Hepatocyte (in vitro differentiated cells): Measurements from ENCODE around the gene CBLL1. TPM values are rescaled to one million over a fixed set of nuclear protein-coding genes. Genes with fewer than 3 reads are reported as not detected.

Experiments
- DNase-seq: peaks from one replicate; pipeline ENCODE4 v3.0.0-alpha.2; 2016; ENCODE audit warnings: low spot score
- H2AFZ ChIP-seq: fragments of 200-600 bp; sonication (generic); 2 replicates; pipeline ENCODE4 v1.6.0; 2016; ENCODE audit warnings: antibody characterized with exemption, mild to moderate bottlenecking
- H3K27ac ChIP-seq: fragments of 200-600 bp; sonication (generic); 2 replicates; pipeline ENCODE4 v1.5.1; 2016; ENCODE audit warnings: mild to moderate bottlenecking
- H3K27me3 ChIP-seq: fragments of 200-600 bp; sonication (generic); 2 replicates; pipeline ENCODE4 v1.6.1; 2016
- H3K36me3 ChIP-seq: fragments of 200-600 bp; sonication (generic); replicated peaks from 2 replicates; pipeline ENCODE4 v1.5.1; 2016; ENCODE audit warnings: low read depth; ENCODE audit not compliant: insufficient read depth
- H3K4me1 ChIP-seq: fragments of 200-600 bp; sonication (generic); 2 replicates; pipeline ENCODE4 v1.5.1; 2016; ENCODE audit warnings: mild to moderate bottlenecking, moderate library complexity; ENCODE audit not compliant: insufficient read depth
- H3K4me2 ChIP-seq: fragments of 200-600 bp; sonication (generic); 2 replicates; pipeline ENCODE4 v1.6.0; 2016
- H3K4me3 ChIP-seq: fragments of 200-600 bp; sonication (generic); 2 replicates; pipeline ENCODE4 v1.5.1; 2016; ENCODE audit warnings: mild to moderate bottlenecking
- H3K79me2 ChIP-seq: fragments of 200-600 bp; sonication (generic); 2 replicates; pipeline ENCODE4 v1.6.0; 2017; ENCODE audit warnings: mild to moderate bottlenecking
- H3K9me2 ChIP-seq: fragments of 200-600 bp; sonication (generic); replicated peaks from 2 replicates; pipeline ENCODE4 v1.6.0; 2017; ENCODE audit warnings: mild to moderate bottlenecking; ENCODE audit not compliant: insufficient read depth
- H3K9me3 ChIP-seq: fragments of 200-600 bp; sonication (generic); 2 replicates; pipeline ENCODE4 v1.5.1; 2016; ENCODE audit warnings: low read depth, mild to moderate bottlenecking
- H4K20me1 ChIP-seq: fragments of 200-600 bp; sonication (generic); 2 replicates; pipeline ENCODE4 v1.6.0; 2016; ENCODE audit warnings: mild to moderate bottlenecking; ENCODE audit not compliant: insufficient read depth, poor library complexity, severe bottlenecking
- EZH2 ChIP-seq: fragments of 200-600 bp; sonication (generic); IDR thresholded peaks from 2 replicates; pipeline ENCODE4 v1.6.1; 2016; ENCODE audit warnings: antibody characterized with exemption, mild to moderate bottlenecking, borderline replicate concordance
- EZH2phosphoT487 ChIP-seq: fragments of 200-600 bp; sonication (generic); IDR thresholded peaks from one replicate; pipeline ENCODE4 v1.6.1; 2018; ENCODE audit warnings: antibody characterized with exemption, mild to moderate bottlenecking, low read depth, moderate library complexity; ENCODE audit not compliant: unreplicated experiment, severe bottlenecking
- WGBS: methylation state at CpG from one replicate; pipeline ENCODE4 v1.1.6; 2016; ENCODE audit warnings: low lambda C conversion rate; ENCODE audit errors: missing lambda C conversion rate; 5-methylcytosine and 5-hydroxymethylcytosine counted together
- polyA plus RNA-seq: library from polyadenylated mRNA; unstranded; fragments of >200 nt; fragmentation: Nextera tagmentation; extraction: Ambion mirVana; gene quantifications from 2 replicates; pipeline ENCODE4 v1.2.1, GENCODE V29; 2016
- total RNA-seq: library from RNA; depleted of rRNA; stranded (reverse); fragments of >200 nt; gene quantifications from 2 replicates; pipeline ENCODE4 v1.2.3, GENCODE V29; 2014
- TF ChIP-seq, protein P1 (sequence below): fragments of 200-600 bp; sonication (generic); IDR thresholded peaks from 2 replicates; pipeline ENCODE4 v1.5.1; 2016; ENCODE audit warnings: antibody characterized with exemption, mild to moderate bottlenecking; ENCODE audit not compliant: poor library complexity

The CBLL1 gene
- total and polyA plus RNA-seq, 2 experiments from 2014 or later = 12.5 to 18.6 TPM

DNA sequence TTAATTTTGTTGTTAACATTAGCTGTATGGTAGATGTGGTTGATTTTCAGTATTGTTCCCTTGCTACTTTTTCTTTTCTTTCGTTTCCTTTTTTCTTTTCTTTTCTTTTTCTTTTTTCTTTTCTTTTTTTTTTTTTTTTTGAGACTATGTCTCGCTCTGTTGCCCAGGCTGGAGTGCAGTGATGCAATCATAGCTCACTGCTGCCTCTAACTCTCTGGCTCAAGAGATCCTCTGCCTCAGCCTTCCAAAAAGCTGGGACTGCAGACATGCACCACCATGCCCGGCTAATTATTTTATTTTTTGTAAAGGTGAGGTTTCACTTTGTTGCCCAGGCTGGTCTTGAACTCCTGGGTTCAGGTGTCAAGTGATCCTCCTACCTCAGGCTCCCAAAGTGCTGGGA is 44.7 kb downstream of the CBLL1 start:
- H3K27me3 ChIP-seq = no peaks in the 10 kb centered on the region
- no peaks in the 10 kb centered on the region for H3K36me3 ChIP-seq
- H3K4me1 ChIP-seq = peaks cover 5% of the 10 kb centered on the region

DNA sequence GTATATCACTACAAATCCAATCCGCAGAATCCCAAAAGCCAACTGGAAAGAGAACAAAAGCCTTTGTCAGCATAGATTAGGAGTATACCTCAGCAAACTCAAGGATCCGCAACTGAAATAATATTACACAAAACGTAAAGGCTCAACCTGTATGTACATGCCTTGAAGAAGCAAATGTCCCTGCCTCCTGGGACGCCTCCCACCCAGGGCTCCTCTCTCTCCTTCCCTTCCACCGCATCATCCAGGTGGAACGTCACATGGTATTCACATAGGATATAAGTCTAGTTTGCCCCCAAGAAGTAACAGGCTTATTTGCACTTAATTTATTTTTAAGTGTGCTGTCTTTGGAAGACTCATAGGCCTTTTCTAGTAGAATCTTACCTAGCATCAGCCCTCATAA is 45.7 kb downstream of the CBLL1 start:
- TF ChIP-seq, protein P1, sequence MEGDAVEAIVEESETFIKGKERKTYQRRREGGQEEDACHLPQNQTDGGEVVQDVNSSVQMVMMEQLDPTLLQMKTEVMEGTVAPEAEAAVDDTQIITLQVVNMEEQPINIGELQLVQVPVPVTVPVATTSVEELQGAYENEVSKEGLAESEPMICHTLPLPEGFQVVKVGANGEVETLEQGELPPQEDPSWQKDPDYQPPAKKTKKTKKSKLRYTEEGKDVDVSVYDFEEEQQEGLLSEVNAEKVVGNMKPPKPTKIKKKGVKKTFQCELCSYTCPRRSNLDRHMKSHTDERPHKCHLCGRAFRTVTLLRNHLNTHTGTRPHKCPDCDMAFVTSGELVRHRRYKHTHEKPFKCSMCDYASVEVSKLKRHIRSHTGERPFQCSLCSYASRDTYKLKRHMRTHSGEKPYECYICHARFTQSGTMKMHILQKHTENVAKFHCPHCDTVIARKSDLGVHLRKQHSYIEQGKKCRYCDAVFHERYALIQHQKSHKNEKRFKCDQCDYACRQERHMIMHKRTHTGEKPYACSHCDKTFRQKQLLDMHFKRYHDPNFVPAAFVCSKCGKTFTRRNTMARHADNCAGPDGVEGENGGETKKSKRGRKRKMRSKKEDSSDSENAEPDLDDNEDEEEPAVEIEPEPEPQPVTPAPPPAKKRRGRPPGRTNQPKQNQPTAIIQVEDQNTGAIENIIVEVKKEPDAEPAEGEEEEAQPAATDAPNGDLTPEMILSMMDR = no peak
- TF ChIP-seq EZH2 (no peak), EZH2phosphoT487 (no peak)
- H3K4me1 ChIP-seq = peaks cover 5% of the 10 kb centered on the region
- WGBS = 91% methylated on average over 6 of the region's 6 CpGs
- H3K36me3 ChIP-seq = no peaks in the 10 kb centered on the region
- H3K4me2 ChIP-seq = no peak overlapping the region
- DNase-seq = no peak
- no peaks in the 10 kb centered on the region for H3K79me2 ChIP-seq
- H3K4me3 ChIP-seq = no peak overlapping the region
- no peaks in the 10 kb centered on the region for H4K20me1 ChIP-seq
- no peak overlapping the region for H3K27ac ChIP-seq
- H3K9me2 ChIP-seq = no peaks in the 10 kb centered on the region
- no peaks in the 10 kb centered on the region for H3K9me3 ChIP-seq
- H2AFZ ChIP-seq = no peak overlapping the region
- H3K27me3 ChIP-seq = no peaks in the 10 kb centered on the region

More for the DNA sequence above, 44.7 kb downstream of the CBLL1 start:
- no peak overlapping the region for H3K4me2 ChIP-seq
- H3K9me2 ChIP-seq = no peaks in the 10 kb centered on the region
- H3K27ac ChIP-seq = no peak overlapping the region
- DNase-seq = no peak
- 82% methylated on average over 3 of the region's 3 CpGs for WGBS
- no peaks in the 10 kb centered on the region for H3K79me2 ChIP-seq
- no peaks in the 10 kb centered on the region for H4K20me1 ChIP-seq
- no peak overlapping the region for H3K4me3 ChIP-seq
- H2AFZ ChIP-seq = no peak overlapping the region
- H3K9me3 ChIP-seq = no peaks in the 10 kb centered on the region
- TF ChIP-seq EZH2 (no peak), EZH2phosphoT487 (no peak)
- TF ChIP-seq, protein P1 = no peak

DNA sequence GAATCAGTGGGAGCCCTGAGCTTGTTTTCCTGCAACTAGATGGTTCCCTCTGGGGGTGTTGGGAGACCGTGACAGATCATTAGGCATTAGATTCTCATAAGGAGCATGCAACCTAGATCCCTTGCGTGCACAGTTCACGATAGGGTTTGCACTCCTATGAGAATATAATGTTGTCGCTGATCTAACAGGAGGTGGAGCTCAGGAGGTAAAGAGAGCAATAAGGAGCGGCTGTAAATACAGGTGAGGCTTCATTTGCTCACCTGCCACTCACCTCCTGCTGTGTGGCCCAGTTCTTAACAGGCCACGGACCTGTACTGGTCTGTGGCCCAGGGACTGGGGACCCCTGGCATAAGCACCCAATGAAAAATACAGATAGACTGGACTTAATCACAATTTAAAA is 48.4 kb downstream of the CBLL1 start:
- no peak overlapping the region for H3K4me3 ChIP-seq
- H2AFZ ChIP-seq = no peak overlapping the region
- no peaks in the 10 kb centered on the region for H3K79me2 ChIP-seq
- no peak overlapping the region for H3K4me2 ChIP-seq
- H3K9me3 ChIP-seq = no peaks in the 10 kb centered on the region
- TF ChIP-seq, protein P1 = no peak
- no peak for TF ChIP-seq EZH2phosphoT487
- no peak for TF ChIP-seq EZH2
- no peaks in the 10 kb centered on the region for H3K4me1 ChIP-seq
- no peak for DNase-seq
- no peaks in the 10 kb centered on the region for H3K27me3 ChIP-seq
- H4K20me1 ChIP-seq = no peaks in the 10 kb centered on the region
- H3K36me3 ChIP-seq = no peaks in the 10 kb centered on the region
- 82% methylated on average over 6 of the region's 6 CpGs for WGBS
- H3K27ac ChIP-seq = no peak overlapping the region
- no peaks in the 10 kb centered on the region for H3K9me2 ChIP-seq
